GM12865 (cell line): ENCODE results near the gene PDE5A.

Source experiments
- DNase-seq: peaks from one replicate; pipeline ENCODE4 v3.0.0; 2010; ENCODE audit warnings: low read depth
- H3K4me3 ChIP-seq: 2 replicates; pipeline ENCODE4 v1.5.1; 2011; ENCODE audit warnings: mild to moderate bottlenecking, low read depth, low read length, control low read depth
- CTCF ChIP-seq: IDR thresholded peaks from 2 replicates; pipeline ENCODE4 v1.5.1; 2011; ENCODE audit warnings: low read length, control low read depth, low read depth, inconsistent platforms; ENCODE audit not compliant: insufficient read depth; ENCODE audit errors: missing control alignments

Gene PDE5A

GRCh38 chr4:119628281-119629141, at the start of gene PDE5A:
Gene PDE5A, minus strand, starts transcription at chr4:119628804. Its CDS starts 133 bp downstream, at chr4:119628671.
- peak; percentile 72 for TF ChIP-seq CTCF
- peak within 1 kb of the TSS; percentile 82 for H3K4me3 ChIP-seq
- DNase-seq = peak; percentile 85

DNA sequence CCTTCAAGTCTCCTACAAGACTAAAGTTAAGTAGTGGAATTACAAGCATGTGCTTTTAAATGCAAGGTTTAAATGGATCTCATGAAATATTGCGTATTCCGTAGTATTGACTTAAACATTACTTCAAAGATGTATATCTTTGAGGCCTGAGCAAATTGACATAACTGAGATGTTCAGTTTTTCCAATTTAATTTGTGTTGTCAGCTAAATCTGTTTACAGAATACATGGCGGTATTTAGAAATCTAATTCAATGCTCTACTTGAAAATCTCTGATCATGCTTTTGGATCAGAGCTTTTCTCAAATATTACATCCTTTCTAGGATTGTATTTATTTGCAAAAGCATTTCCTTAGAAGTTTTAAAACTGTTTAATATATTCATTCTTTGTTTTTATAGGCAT, 47.5 kb upstream of the PDE5A start:
- H3K4me3 ChIP-seq = no peak overlapping the region
- no peak for DNase-seq
- TF ChIP-seq CTCF = no peak

DNA sequence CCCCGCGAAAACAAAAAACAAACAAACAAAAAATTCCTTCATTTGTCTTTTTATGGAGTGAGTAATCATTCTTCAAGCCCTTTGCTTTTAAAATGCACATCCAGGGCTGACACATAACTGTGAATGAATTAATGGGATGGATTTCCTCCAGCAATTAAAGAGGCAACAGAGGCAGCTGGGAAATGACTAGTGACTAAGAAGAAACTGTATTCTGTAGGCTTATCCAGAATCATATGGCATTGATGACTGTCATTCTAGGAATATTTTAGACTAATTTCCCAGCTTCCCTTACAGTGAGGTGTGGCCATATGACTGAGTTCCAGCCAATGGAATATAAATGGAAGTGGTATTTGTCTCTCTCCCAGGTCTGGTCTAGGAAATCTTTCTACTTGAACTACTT, 46.8 kb upstream of the PDE5A start:
- H3K4me3 ChIP-seq = no peak overlapping the region
- DNase-seq = no peak
- no peak for TF ChIP-seq CTCF

DNA sequence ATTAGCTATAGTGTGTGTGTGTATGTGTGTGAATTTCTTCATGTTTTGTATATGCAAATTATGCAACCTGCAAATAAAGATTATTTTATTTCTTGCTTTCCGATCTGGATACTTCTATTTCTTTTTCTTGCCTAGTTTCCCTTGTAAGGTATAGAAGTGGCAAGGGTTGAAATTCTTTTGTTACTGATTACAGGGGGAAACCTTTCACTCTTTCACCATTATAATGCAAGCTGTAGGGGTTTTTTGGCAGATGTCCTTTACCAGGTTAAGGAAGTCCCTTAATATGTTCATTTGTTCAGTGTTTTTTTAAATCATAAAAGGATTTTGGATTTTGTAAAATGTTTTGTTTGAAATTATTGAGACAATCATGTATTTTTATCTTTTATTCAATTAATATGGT, 44.3 kb upstream of the PDE5A start:
- no peak for DNase-seq
- no peak for TF ChIP-seq CTCF
- no peak overlapping the region for H3K4me3 ChIP-seq

DNA sequence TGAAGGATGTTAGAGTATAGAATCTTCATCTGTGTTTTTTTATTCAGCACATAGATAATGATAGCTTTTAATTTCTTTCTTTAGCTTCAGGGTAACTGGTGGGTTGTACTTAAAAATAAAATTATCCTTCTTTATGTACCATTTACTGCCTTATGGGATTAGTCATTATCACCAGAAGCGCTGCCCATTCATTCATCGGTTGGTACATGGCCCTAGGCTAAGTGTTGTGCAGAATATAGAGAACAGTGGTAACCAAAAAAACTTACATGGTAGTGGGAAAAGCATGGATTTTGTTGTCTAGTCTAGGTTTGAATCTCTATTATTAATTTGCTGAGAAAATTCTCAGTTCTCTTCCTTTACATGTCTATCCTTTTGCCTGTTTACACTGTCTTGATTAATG, 43.5 kb upstream of the PDE5A start:
- no peak overlapping the region for H3K4me3 ChIP-seq
- no peak for TF ChIP-seq CTCF
- DNase-seq = no peak

DNA sequence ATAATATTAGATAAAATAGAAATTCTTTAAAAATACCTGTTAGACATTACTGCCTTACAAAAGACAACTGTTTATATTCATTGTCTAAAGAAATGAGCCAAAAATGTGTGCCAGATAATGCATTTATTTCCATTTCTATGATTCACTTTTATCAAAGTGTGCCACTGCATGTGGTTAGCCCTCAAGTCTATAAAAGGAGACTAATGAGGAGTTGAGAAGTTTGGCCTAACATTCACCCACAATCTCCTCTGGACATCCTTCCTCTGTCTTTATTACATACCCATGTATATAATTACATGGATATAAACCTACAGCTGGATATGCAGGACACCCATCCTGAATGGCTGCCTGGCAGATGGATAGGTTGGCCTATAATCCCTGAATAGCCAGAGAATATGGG, 42.6 kb upstream of the PDE5A start:
- no peak overlapping the region for H3K4me3 ChIP-seq
- TF ChIP-seq CTCF = no peak
- DNase-seq = no peak

DNA sequence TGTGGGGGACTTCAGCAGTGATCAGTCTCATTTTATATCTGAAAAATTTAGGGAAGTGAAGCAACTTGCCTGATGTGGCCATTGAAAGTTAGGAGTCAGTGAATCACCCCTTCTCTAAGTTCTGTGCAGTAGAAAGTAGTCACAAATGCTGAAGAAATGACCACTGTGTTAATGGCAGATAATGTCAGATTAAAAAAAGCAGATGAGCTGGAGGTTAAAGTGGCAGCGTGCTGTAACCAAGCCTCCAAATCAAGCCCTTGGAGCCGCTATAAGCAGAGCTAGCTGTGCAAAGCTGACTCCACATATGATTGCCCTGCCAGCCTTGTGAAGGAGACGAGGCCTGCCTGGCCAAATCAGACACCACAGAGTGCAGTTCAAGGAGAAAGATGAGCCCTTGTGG, 39.2 kb upstream of the PDE5A start:
- H3K4me3 ChIP-seq = no peak overlapping the region
- no peak for TF ChIP-seq CTCF
- no peak for DNase-seq
